Measurements from ENCODE around the gene ZSWIM6. TPM values are rescaled to one million over a fixed set of nuclear protein-coding genes. Genes with fewer than 3 reads are reported as not detected.

Gene ZSWIM6
- total RNA-seq, 1 donor from 2014 or later, result 18.1 TPM

DNA sequence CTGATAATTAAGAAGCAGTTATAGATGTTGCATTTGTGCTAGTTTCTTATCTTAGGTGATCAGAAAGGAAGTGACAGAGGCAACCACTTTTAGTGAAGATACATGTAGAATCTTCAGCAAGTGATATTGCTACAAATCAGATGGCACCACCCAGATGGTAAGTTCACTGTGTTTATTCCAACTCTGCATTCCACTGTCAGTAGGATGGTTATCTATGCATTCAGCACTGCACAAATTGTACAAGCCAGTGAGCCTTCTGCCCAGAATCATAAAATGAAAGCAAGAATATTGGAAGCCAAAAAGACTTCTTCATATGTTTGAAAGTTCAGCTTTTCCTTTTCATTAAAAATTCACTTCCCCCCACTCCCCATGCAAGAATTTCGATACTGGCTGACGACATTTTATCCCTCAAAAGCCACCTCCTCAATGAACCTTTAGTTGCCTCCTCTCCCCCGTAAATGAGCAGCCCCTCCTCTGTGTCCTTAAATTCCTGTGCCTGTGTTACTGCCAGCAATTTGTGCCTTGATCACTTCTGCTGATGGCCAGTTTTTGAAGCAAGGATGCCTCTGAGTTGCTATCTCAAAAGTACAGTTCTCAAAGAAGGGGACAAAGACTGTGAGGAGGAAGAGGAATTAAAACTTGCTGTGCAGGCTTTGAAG, 91.6 kb downstream of the ZSWIM6 start:
- no peak for DNase-seq
- no peak overlapping the region for H3K27ac ChIP-seq
- ATAC-seq, result no peak

DNA sequence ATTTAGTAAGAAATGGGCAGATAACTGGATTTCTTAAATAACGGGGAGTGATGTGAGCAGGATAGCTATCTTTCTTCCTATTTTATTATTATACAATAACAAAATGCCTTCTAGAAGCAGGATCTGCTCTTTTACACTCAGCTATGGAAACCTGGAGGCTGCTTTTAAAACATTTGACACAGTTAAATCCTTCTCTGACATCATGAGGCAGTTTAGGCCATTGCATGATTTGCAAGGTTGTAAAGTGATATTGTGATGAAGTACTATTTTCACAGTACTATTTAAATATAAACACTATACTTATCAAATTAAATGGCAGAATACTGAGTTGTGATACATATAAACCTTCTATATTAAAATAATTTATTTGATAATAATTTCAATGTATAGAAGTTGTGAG, 93.9 kb downstream of the ZSWIM6 start:
- H3K4me1 ChIP-seq, result peaks cover 20% of the 10 kb centered on the region

More for the DNA sequence above, 91.6 kb downstream of the ZSWIM6 start:
- H3K4me1 ChIP-seq, result peaks cover 17% of the 10 kb centered on the region
- TF ChIP-seq CTCF (IDR thresholded peaks at IDR 0.05), result no peak
- no peaks in the 10 kb centered on the region for H3K36me3 ChIP-seq
- no peak overlapping the region for H3K4me3 ChIP-seq
- no peaks in the 10 kb centered on the region for H3K9me3 ChIP-seq
- no peaks in the 10 kb centered on the region for H3K27me3 ChIP-seq (ENCODE audit: low read depth)
- intact Hi-C loops (cut with DNase I), result no loop called here

DNA sequence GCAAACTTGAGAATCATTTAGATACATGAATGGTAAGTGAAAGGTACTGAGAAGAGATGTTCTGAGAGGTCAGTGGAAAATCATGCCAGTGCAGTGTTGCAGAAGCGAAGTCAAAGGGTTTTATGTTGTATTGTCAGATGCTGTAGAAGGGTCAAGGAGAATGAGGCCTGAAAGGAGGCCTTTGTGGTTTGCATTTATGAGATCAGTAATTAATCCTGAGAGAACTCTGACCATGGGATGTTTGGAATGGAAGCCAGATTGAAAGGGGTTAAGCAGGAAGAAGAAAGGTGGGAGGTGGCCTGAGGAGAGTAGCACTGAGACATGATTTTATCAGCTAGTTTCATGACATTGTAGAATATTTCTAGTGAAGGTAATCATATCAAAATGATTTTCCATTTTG, 97.8 kb downstream of the ZSWIM6 start:
- H3K36me3 ChIP-seq, result no peaks in the 10 kb centered on the region
- ATAC-seq, result no peak
- intact Hi-C loops (cut with DNase I), result no loop called here
- no peak for DNase-seq
- H3K27me3 ChIP-seq (ENCODE audit: low read depth), result no peaks in the 10 kb centered on the region
- no peak overlapping the region for H3K4me3 ChIP-seq
- H3K27ac ChIP-seq, result no peak overlapping the region
- peaks cover 4% of the 10 kb centered on the region for H3K4me1 ChIP-seq
- no peaks in the 10 kb centered on the region for H3K9me3 ChIP-seq
- no peak for TF ChIP-seq CTCF (IDR thresholded peaks at IDR 0.05)

More for the DNA sequence above, 93.9 kb downstream of the ZSWIM6 start:
- ATAC-seq, result no peak
- DNase-seq, result no peak
- intact Hi-C loops (cut with DNase I), result no loop called here
- no peaks in the 10 kb centered on the region for H3K36me3 ChIP-seq
- no peaks in the 10 kb centered on the region for H3K27me3 ChIP-seq (ENCODE audit: low read depth)
- no peak overlapping the region for H3K4me3 ChIP-seq
- no peaks in the 10 kb centered on the region for H3K9me3 ChIP-seq
- TF ChIP-seq CTCF (IDR thresholded peaks at IDR 0.05), result no peak
- no peak overlapping the region for H3K27ac ChIP-seq

GRCh38 chr5:61431923-61432620, 100.0 kb downstream of the ZSWIM6 start:
- DNase-seq, result no peak

GRCh38 chr5:61435368-61435767, 103.3 kb downstream of the ZSWIM6 start:
- Histone ChIP-seq H3K9me3 (no peaks in the 10 kb centered on the region), H3K4me3 (no peak overlapping the region), H3K27me3 (ENCODE audit: low read depth) (no peaks in the 10 kb centered on the region), H3K27ac (no peak overlapping the region), H3K4me1 (no peaks in the 10 kb centered on the region), H3K36me3 (no peaks in the 10 kb centered on the region)
- DNase-seq (no peak), ATAC-seq (no peak)
- no peak for TF ChIP-seq CTCF (IDR thresholded peaks at IDR 0.05)
- intact Hi-C loops (cut with DNase I), result no loop called here

More at GRCh38 chr5:61431923-61432620, 100.0 kb downstream of the ZSWIM6 start:
- TF ChIP-seq CTCF (IDR thresholded peaks at IDR 0.05), result no peak
- ATAC-seq, result no peak
- Histone ChIP-seq H3K4me3 (no peak overlapping the region), H3K9me3 (no peaks in the 10 kb centered on the region), H3K36me3 (no peaks in the 10 kb centered on the region), H3K4me1 (peaks cover 4% of the 10 kb centered on the region), H3K27me3 (ENCODE audit: low read depth) (no peaks in the 10 kb centered on the region), H3K27ac (no peak overlapping the region)
- intact Hi-C loops (cut with DNase I), result no loop called here
